GM23338 (cell line): ENCODE measurements around the gene NTF3.

Experiments
- CREB1 ChIP-seq: fragments of 250-450 bp; sonication (Bioruptor Pico); IDR thresholded peaks from 2 replicates; pipeline ENCODE4 v1.5.0; 2020; ENCODE audit warnings: low read depth, mild to moderate bottlenecking, moderate library complexity
- CTCF ChIP-seq, 2 experiments: fragments of 200-600 bp in 1 of 2; sonication (generic) in 1 of 2; conservative IDR thresholded peaks; 2 replicates each; pipeline versions ENCODE4 v1.5.1 to v1.6.1; 2016 to 2017; ENCODE audit warnings: antibody characterized with exemption in 2 of 2, low read depth in 2 of 2, mild to moderate bottlenecking in 2 of 2, moderate library complexity in 1 of 2
- EZH2phosphoT487 ChIP-seq: fragments of 200-600 bp; sonication (generic); IDR thresholded peaks from one replicate; pipeline ENCODE4 v1.8.1; 2018; ENCODE audit warnings: antibody characterized with exemption; ENCODE audit not compliant: unreplicated experiment

GRCh38 chr12:5481645-5482044, 49.7 kb downstream of the NTF3 start:
- TF ChIP-seq CTCF (conservative IDR thresholded peaks at IDR 0.05; ENCODE audit: low read depth in 2 of 2), result no peak
- TF ChIP-seq EZH2phosphoT487, result no peak
- TF ChIP-seq CREB1 (CRISPR knock-in tag), result no peak
